Endothelial cell (in vitro differentiated cells): ENCODE measurements around the gene CDK14. TPM values are rescaled to one million over a fixed set of nuclear protein-coding genes. Genes with fewer than 3 reads are reported as not detected.

ENCODE experiments used
- DNase-seq: peaks from one replicate; pipeline ENCODE4 v3.0.0; 2021; ENCODE audit warnings: low spot score
- H3K27ac Mint-ChIP-seq: one replicate; pipeline ENCODE4 v1.8.0; 2021; ENCODE audit warnings: mixed read lengths, inconsistent platforms; ENCODE audit not compliant: unreplicated experiment
- H3K27me3 Mint-ChIP-seq: one replicate; pipeline ENCODE4 v1.8.0; 2021; ENCODE audit warnings: mild to moderate bottlenecking, moderate library complexity, mixed read lengths, inconsistent platforms; ENCODE audit not compliant: unreplicated experiment
- H3K36me3 Mint-ChIP-seq: one replicate; pipeline ENCODE4 v1.8.0; 2021; ENCODE audit warnings: mild to moderate bottlenecking, low read depth, mixed read lengths, inconsistent platforms; ENCODE audit not compliant: unreplicated experiment
- H3K4me1 Mint-ChIP-seq: one replicate; pipeline ENCODE4 v1.8.0; 2021; ENCODE audit warnings: mild to moderate bottlenecking, mixed read lengths, inconsistent platforms; ENCODE audit not compliant: unreplicated experiment
- H3K4me3 Mint-ChIP-seq: one replicate; pipeline ENCODE4 v1.8.0; 2021; ENCODE audit warnings: mild to moderate bottlenecking, mixed read lengths, inconsistent platforms; ENCODE audit not compliant: unreplicated experiment
- H3K9me3 Mint-ChIP-seq: one replicate; pipeline ENCODE4 v1.8.0; 2021; ENCODE audit warnings: mixed read lengths, inconsistent platforms; ENCODE audit not compliant: unreplicated experiment
- CTCF ChIP-seq: fragments of 200-600 bp; sonication (generic); IDR thresholded peaks from one replicate; pipeline ENCODE4 v1.5.0; 2021; ENCODE audit warnings: antibody characterized with exemption; ENCODE audit not compliant: unreplicated experiment
- total RNA-seq: library from RNA; stranded (reverse); fragmentation: NEBNext Ultra II Directional; extraction: Animal tissue kit (Norgen Biotek cat#: 25700); gene quantifications from one replicate; pipeline ENCODE4 v1.2.1, GENCODE V29; 2021; ENCODE audit not compliant: unreplicated experiment

Gene CDK14
- total RNA-seq, 1 donor from 2014 or later = 30.2 TPM

GRCh38 chr7:91055219-91055618 is 459.1 kb downstream of the CDK14 start:
- Mint-ChIP-seq H3K9me3 (no peaks in the 10 kb centered on the region), H3K4me3 (no peak overlapping the region), H3K36me3 (no peaks in the 10 kb centered on the region), H3K27me3 (peaks cover 2% of the 10 kb centered on the region), H3K27ac (no peak overlapping the region), H3K4me1 (peaks cover 11% of the 10 kb centered on the region)
- TF ChIP-seq CTCF = no peak
- DNase-seq = no peak

- Mint-ChIP-seq H3K27ac (no peak overlapping the region), H3K27me3 (no peaks in the 10 kb centered on the region), H3K4me3 (no peak overlapping the region), H3K4me1 (peaks cover 4% of the 10 kb centered on the region), H3K9me3 (no peaks in the 10 kb centered on the region), H3K36me3 (peaks cover 4% of the 10 kb centered on the region)
- DNase-seq = no peak
- no peak for TF ChIP-seq CTCF
Observed at GRCh38 chr7:91062713-91063112, 466.6 kb downstream of the CDK14 start.

GRCh38 chr7:91064052-91064451 is 467.9 kb downstream of the CDK14 start:
- no peak overlapping the region for H3K4me3 Mint-ChIP-seq
- no peak for TF ChIP-seq CTCF
- no peak for DNase-seq
- H3K27me3 Mint-ChIP-seq = no peaks in the 10 kb centered on the region
- H3K27ac Mint-ChIP-seq = no peak overlapping the region
- H3K9me3 Mint-ChIP-seq = no peaks in the 10 kb centered on the region
- H3K4me1 Mint-ChIP-seq = peaks cover 4% of the 10 kb centered on the region
- peaks cover 4% of the 10 kb centered on the region for H3K36me3 Mint-ChIP-seq

DNA sequence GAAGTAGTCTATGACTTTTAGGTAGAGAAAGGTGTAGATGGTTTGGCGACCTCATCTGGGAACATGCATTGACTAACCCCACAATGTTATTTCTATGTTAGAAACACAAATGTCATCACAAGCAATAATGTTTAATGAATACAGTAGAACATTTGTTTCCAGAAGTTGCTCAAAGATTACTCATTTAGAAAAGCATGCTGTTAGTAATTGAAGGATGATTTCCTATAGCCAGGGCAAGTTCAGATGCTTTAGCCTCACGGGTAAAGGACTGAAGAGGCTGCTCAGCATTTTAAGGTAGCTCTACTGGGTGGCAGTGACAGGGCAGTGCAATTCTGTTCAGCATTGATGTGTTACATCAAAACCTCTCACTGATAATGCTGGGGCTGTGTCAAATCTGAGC is 468.8 kb downstream of the CDK14 start:
- no peak for TF ChIP-seq CTCF
- no peak overlapping the region for H3K4me3 Mint-ChIP-seq
- no peak overlapping the region for H3K27ac Mint-ChIP-seq
- peaks cover 4% of the 10 kb centered on the region for H3K4me1 Mint-ChIP-seq
- H3K27me3 Mint-ChIP-seq = no peaks in the 10 kb centered on the region
- peaks cover 4% of the 10 kb centered on the region for H3K36me3 Mint-ChIP-seq
- H3K9me3 Mint-ChIP-seq = no peaks in the 10 kb centered on the region
- DNase-seq = no peak

DNA sequence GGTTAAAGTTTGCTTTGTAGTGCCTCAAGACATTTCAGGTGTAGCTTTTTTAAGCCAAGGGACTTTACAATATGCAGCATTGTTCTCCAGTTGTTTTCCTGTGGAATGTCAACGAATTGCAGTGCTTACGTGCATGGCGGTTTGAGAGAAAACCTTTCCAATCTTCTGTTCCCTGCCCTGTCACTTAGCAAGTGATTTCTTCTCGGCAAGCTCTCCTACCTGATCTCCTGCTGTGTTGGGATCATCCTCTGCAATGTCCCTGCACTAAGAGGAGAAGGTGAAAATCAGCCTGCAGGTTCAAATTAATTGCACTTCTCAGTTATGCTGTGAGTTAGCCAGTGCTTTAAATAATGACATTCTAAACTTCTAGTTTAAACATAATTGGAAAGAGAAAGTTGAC is 470.5 kb downstream of the CDK14 start:
- TF ChIP-seq CTCF = no peak
- no peak for DNase-seq

More for the DNA sequence above, 470.5 kb downstream of the CDK14 start:
- no peak overlapping the region for H3K4me3 Mint-ChIP-seq
- no peak overlapping the region for H3K27ac Mint-ChIP-seq
- H3K36me3 Mint-ChIP-seq = peaks cover 4% of the 10 kb centered on the region
- H3K4me1 Mint-ChIP-seq = peaks cover 4% of the 10 kb centered on the region
- no peaks in the 10 kb centered on the region for H3K27me3 Mint-ChIP-seq
- no peaks in the 10 kb centered on the region for H3K9me3 Mint-ChIP-seq
